Gastroesophageal sphincter (tissue), 4 donors: ENCODE measurements around the gene CELA2B. TPM values are rescaled to one million over a fixed set of nuclear protein-coding genes. Genes with fewer than 3 reads are reported as not detected.
"Not testable (repeated sequence)": the region's sequence is repeated elsewhere in the genome, so short reads cannot be mapped to it uniquely, and the experiment has no call there.

ENCODE experiments used
- ATAC-seq: fragments of 150-250 bp; one replicate; pipeline ENCODE4 v1.9.1; 2016; ENCODE audit warnings: mild to moderate bottlenecking, moderate library complexity
- H3K27ac ChIP-seq, 4 donors: fragments of 200-600 bp; sonication (generic) in 3 of 4; 1 replicate in 3 of 4; 2 replicates in 1 of 4; pipeline ENCODE4 v1.5.1; 2016 to 2019
- H3K27me3 ChIP-seq: fragments of 200-600 bp; sonication (generic); one replicate; pipeline ENCODE4 v1.5.1; 2019
- H3K36me3 ChIP-seq, 2 donors: fragments of 200-600 bp; sonication (generic); one replicate each; pipeline ENCODE4 v1.5.1; 2019; ENCODE audit warnings: control low read depth in 1 of 2
- H3K4me1 ChIP-seq, 3 donors: fragments of 200-600 bp; sonication (generic); 1 replicate in 2 of 3; 2 replicates in 1 of 3; pipeline ENCODE4 v1.5.1; 2016 to 2019; ENCODE audit warnings: control low read depth in 2 of 3
- H3K4me3 ChIP-seq, 2 donors: fragments of 200-600 bp; sonication (generic); one replicate each; pipeline ENCODE4 v1.5.1; 2019; ENCODE audit warnings: mild to moderate bottlenecking in 1 of 2, moderate library complexity in 1 of 2
- H3K9me3 ChIP-seq, 3 donors: fragments of 200-600 bp; sonication (generic); one replicate each; pipeline ENCODE4 v1.5.1; 2017 to 2019; ENCODE audit warnings: control low read depth in 2 of 3
- EP300 ChIP-seq: sonication (generic); formaldehyde crosslinking; IDR thresholded peaks from one replicate; pipeline ENCODE4 v1.6.1; 2017; ENCODE audit warnings: antibody characterized with exemption, mild to moderate bottlenecking
- POLR2A ChIP-seq, 2 donors: fragments of 450-650 bp; IDR thresholded peaks; one replicate each; pipeline ENCODE4 v1.6.1; 2017; ENCODE audit warnings: antibody characterized with exemption in 2 of 2, mild to moderate bottlenecking in 2 of 2, moderate library complexity in 1 of 2
- POLR2AphosphoS5 ChIP-seq: sonication (generic); formaldehyde crosslinking; IDR thresholded peaks from one replicate; pipeline ENCODE4 v1.6.1; 2017; ENCODE audit warnings: antibody characterized with exemption
- WGBS, 2 donors: methylation state at CpG; one replicate each; pipeline ENCODE4 v1.1.5; 2018; ENCODE audit warnings: low coverage in 1 of 2; 5-methylcytosine and 5-hydroxymethylcytosine counted together
- total RNA-seq, 4 donors: library from RNA; depleted of rRNA; stranded (reverse); fragments of >200 nt; gene quantifications; one replicate each; pipeline ENCODE4 v1.1.0, GENCODE V29; 2016
- TF ChIP-seq, protein P1 (sequence below), 4 experiments: fragments of 200-600 bp in 2 of 4; fragments of 450-650 bp in 2 of 4; sonication (generic) in 1 of 4; IDR thresholded peaks; one replicate each; pipeline ENCODE4 v1.5.1; 2017 to 2019; ENCODE audit warnings: antibody characterized with exemption in 4 of 4, mild to moderate bottlenecking in 2 of 4, moderate library complexity in 2 of 4

CELA2B gene
- total RNA-seq, 4 donors from 2014 or later, result not detected

DNA sequence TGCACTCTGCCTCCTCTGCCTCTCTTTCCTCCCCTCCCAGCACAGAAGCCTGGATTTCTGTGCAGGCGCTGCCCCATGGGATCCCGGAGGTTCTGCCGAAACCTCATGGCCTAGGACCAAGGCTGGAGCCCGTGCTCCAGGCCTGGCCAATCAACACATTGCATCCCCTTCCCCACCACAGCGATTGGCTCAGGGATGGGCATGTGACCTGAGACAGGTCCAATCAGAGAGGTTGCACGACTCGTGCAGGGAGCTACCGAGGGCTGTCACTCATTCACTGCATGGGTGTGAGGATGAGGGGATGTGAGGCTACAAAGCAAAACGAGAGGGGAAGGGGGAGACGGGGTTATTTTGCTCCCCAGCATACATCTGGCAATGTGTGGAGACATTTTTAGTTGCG is 3.3 kb upstream of the CELA2B start:
- TF ChIP-seq, protein P1, sequence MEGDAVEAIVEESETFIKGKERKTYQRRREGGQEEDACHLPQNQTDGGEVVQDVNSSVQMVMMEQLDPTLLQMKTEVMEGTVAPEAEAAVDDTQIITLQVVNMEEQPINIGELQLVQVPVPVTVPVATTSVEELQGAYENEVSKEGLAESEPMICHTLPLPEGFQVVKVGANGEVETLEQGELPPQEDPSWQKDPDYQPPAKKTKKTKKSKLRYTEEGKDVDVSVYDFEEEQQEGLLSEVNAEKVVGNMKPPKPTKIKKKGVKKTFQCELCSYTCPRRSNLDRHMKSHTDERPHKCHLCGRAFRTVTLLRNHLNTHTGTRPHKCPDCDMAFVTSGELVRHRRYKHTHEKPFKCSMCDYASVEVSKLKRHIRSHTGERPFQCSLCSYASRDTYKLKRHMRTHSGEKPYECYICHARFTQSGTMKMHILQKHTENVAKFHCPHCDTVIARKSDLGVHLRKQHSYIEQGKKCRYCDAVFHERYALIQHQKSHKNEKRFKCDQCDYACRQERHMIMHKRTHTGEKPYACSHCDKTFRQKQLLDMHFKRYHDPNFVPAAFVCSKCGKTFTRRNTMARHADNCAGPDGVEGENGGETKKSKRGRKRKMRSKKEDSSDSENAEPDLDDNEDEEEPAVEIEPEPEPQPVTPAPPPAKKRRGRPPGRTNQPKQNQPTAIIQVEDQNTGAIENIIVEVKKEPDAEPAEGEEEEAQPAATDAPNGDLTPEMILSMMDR (IDR thresholded peaks at IDR 0.05), result no peak
- no peak for TF ChIP-seq POLR2A (IDR thresholded peaks at IDR 0.05)
- TF ChIP-seq POLR2AphosphoS5, result no peak
- no peak for TF ChIP-seq EP300
- no peak overlapping the region for H3K27ac ChIP-seq
- no peak overlapping the region for H3K4me3 ChIP-seq
- no peak for ATAC-seq
- H3K27me3 ChIP-seq, result no peaks in the 10 kb centered on the region
- WGBS, 2 donors, result 79% methylated on average over 5 of the region's 11 CpGs; no CpG with 5 or more reads in 1 of the 2 donors
- peaks cover 0 to 14% (median 0%) of the 10 kb centered on the region in 3 donors for H3K4me1 ChIP-seq
- no peaks in the 10 kb centered on the region for H3K9me3 ChIP-seq
- H3K36me3 ChIP-seq, result no peaks in the 10 kb centered on the region

DNA sequence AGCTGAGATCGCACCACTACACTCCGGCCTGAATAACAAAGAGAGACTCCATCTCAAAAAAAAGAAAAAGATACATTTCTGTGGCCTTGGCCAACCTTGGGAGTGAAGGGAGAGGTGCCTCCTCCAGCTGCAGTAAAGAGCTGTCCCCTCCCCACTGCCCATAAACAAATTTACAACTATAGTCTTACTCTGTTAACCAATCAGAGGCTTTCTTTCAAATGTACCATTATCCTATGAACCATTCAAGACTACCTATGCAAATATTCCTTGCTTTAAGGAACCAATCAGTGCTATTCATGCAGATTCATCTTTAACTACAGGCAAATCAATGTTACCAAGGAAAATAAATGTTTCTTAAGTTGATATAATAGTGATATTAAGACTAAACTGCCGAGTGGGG is 1.0 kb downstream of the CELA2B start:
- no peak overlapping the region for H3K27ac ChIP-seq
- TF ChIP-seq POLR2AphosphoS5, result no peak
- TF ChIP-seq, protein P1 (IDR thresholded peaks at IDR 0.05), result no peak
- no peak for TF ChIP-seq POLR2A (IDR thresholded peaks at IDR 0.05)
- TF ChIP-seq EP300, result no peak
- H3K36me3 ChIP-seq, result no peaks in the 10 kb centered on the region
- no peaks in the 10 kb centered on the region for H3K27me3 ChIP-seq
- H3K4me1 ChIP-seq, result no peaks in the 10 kb centered on the region
- no peak for ATAC-seq
- 89 to 92% methylated on average over 1 to 3 of the region's 3 CpGs for WGBS, 2 donors
- no peaks in the 10 kb centered on the region for H3K9me3 ChIP-seq
- H3K4me3 ChIP-seq, result no peak overlapping the region

DNA sequence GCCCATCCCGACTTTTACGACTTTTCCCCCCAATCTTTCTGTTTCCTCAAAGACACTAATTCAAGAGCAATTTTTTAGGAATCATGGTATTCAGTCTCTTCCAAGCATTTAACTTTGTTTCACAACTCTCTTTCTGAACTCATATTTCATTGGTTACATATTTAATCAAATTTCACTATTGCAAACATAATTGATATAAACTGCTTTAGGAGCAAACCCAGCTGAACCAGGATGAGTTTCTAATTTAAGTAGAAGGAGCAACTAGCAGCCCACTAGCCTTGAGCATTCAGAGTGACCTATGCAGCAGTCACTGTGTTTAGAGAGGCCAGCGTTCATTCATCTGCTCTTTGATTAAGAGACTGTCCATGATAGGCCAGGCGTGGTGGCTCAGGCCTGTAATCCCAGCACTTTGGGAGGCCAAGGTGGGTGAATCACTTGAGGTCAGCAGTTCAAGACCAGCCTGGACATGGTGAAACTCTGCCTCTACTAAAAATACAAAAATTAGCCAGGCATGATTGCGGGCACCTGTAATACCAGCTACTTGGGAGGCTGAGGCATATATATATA is 1.8 kb downstream of the CELA2B start:
- ATAC-seq, result no peak
- no peak overlapping the region for H3K27ac ChIP-seq
- TF ChIP-seq EP300, result no peak
- TF ChIP-seq POLR2A (IDR thresholded peaks at IDR 0.05), result no peak
- TF ChIP-seq, protein P1 (IDR thresholded peaks at IDR 0.05), result no peak
- TF ChIP-seq POLR2AphosphoS5, result no peak
- no peaks in the 10 kb centered on the region for H3K36me3 ChIP-seq
- no peaks in the 10 kb centered on the region for H3K4me1 ChIP-seq
- H3K27me3 ChIP-seq, result no peaks in the 10 kb centered on the region
- no peak overlapping the region for H3K4me3 ChIP-seq
- WGBS, 2 donors, result 88 to 93% methylated on average over 3 to 5 of the region's 5 CpGs
- H3K9me3 ChIP-seq, result no peaks in the 10 kb centered on the region

DNA sequence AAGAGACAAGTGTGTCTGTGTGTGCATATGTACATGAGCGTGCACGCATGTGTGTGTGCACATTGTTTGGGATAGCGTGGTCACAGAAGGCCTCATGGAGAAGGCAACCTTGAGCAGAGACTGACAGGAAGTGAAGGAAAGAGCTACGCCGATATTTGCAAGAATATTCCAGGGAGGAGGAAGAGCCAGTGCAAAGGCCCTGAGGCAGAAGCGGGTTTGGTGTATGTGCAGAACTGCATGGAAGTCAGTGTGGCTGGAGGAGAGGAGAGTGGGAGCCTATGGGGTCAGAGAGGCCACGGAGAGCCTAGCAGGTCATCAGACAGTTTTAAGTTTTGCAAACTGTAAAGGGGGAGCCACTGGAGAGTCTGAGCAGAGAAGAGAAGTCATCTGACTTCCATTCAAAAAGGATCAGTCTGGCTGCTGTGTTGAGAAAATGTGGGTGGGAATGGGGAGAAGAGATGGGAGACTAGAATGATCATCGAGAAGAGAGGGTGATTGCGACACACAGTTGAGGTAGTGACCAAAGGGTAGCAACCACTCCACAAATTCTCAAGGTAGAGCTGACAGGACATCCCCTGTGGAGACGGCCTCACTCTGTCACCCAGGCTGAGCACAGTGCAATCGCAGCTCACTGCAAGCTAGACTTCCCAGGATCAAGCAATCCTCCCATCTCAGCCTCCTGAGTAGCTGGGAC is 3.9 kb downstream of the CELA2B start:
- no peaks in the 10 kb centered on the region for H3K27me3 ChIP-seq
- H3K9me3 ChIP-seq, result no peaks in the 10 kb centered on the region
- H3K36me3 ChIP-seq, result peaks cover 0 to 9% of the 10 kb centered on the region in 2 donors
- 87 to 94% methylated on average over 8 to 10 of the region's 11 CpGs for WGBS, 2 donors
- ATAC-seq, result no peak
- no peaks in the 10 kb centered on the region for H3K4me1 ChIP-seq
- TF ChIP-seq EP300 (no peak), POLR2A (IDR thresholded peaks at IDR 0.05) (no peak), POLR2AphosphoS5 (no peak)
- TF ChIP-seq, protein P1 (IDR thresholded peaks at IDR 0.05), result no peak
- H3K27ac ChIP-seq, result no peak overlapping the region
- H3K4me3 ChIP-seq, result no peak overlapping the region

DNA sequence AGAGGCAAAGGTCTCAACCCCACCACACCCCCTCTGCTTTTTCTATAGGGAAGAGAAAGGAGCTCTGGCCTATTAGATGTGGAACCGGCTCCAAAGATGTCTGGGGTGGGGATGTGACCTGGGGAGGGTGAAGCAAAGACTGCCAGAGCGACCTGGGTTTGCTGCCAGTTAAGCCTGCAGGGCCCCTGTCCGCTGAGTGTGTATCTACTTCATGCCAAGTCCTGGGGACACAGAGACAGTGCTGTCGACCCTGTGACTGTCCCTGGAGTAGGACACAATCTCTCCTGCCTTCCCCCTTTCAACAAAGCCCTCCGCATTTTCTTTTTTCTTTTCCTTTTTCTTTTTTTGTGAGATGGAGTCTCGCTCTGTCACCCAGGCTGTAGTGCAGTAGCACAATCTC is 6.6 kb downstream of the CELA2B start:
- H3K4me1 ChIP-seq, H3K9me3 ChIP-seq, ATAC-seq, H3K27ac ChIP-seq, H3K4me3 ChIP-seq, H3K27me3 ChIP-seq: not testable (repeated sequence)
- WGBS, 2 donors, result 87 to 94% methylated on average over 3 of the region's 6 CpGs
- peaks cover 0 to 27% of the 10 kb centered on the region in 2 donors for H3K36me3 ChIP-seq

DNA sequence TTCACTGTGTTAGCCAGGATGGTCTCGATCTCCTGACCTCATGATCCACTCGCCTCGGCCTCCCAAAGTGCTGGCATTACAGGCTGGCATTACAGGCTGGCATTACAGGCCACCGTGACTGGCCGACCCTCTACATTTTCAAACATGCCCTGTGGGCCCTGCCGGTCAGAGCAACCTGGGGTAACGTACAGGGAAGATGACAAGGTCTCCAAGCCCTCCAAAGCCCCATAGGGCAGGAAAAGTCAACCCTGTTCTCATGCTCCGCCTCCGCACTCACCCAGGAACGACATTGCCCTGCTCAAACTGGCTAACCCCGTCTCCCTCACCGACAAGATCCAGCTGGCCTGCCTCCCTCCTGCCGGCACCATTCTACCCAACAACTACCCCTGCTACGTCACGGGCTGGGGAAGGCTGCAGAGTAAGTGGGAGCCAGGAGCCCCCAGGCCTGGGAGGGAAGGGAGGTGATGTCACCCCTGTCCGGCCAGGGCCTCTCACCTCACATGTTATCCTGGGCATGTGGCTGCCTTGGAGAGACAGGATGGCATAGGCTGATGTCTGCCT is 7.2 kb downstream of the CELA2B start:
- H3K4me3 ChIP-seq, H3K27me3 ChIP-seq, ATAC-seq, H3K27ac ChIP-seq, H3K4me1 ChIP-seq, H3K9me3 ChIP-seq: not testable (repeated sequence)
- H3K36me3 ChIP-seq, result peaks cover 0 to 27% of the 10 kb centered on the region in 2 donors
- 58 to 80% methylated on average over 2 to 4 of the region's 16 CpGs for WGBS, 2 donors
